Stimulated activated naive CD4-positive, alpha-beta T cell treated with Interleukin-2 at 50 U/mL for 16 hours (primary cell): Measurements from ENCODE around the gene NOBOX.
"Not testable (repeated sequence)": the region's sequence is repeated elsewhere in the genome, so short reads cannot be mapped to it uniquely, and the experiment has no call there.

Experiments
- DNase-seq: peaks from one replicate; lab custom pipeline; 2025; lab: John Stamatoyannopoulos, UW

The NOBOX gene

DNA sequence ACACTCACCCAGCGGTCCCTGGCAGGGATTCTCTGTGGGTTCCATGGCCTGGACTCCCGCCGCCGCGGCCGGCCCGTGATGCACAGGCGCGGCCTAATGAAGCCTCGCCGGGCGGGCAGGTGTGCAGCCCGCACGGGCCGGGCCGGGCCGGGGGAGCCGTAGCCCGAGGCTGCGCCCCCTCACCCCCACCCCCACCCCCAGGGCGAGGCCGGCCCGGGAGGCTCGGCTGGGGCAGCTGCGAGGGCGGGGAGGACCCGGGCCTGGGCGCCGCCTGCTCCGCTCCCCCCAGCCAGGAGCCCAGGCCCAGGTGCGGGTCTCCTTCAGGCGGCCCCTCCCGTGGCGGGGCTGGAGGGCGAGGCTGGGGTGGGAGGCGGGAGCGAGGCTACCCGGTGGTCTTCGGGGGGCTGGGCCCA is at the start of gene NOBOX:
NOBOX (minus strand) TSS at position 45 of the 413 bp plus-strand sequence.
- no peak for DNase-seq

DNA sequence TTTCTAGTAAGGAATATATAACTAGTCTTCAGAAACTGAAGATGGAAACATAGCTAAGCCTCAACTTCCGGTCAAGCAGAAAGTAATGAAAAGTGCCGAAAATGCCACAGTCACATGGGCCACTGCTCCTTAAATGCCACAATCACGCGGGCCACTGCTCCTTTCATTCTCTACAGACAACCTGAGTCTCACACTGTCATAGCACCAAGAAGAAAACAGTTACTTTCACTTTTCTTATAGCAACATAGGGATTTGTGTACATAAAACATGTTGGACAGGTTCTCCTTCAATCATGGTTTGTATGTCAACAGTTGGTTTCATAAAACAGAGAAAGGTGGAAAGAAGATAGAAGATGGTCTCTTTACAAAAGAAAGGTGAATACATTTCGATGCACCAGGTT is 48.6 kb upstream of the NOBOX start:
- no peak for DNase-seq

DNA sequence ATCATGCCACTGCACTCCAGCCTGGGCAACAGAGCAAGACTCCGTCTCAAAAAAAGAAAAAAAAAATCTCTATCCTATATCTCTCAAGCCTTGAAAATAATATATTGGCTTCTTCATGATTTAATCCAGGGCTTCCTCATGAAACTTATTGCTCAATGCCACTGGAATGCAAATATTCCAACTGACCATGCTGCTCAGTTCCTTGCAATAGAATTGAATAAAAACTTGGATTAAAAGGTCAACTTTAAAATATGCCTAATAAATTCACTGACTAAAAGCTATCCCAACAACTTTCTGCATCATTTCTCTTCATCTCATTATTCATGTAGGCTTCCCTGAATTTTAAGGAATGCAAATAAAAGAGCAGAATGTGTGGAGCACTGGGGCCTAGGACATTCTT is 42.1 kb upstream of the NOBOX start:
- no peak for DNase-seq

DNA sequence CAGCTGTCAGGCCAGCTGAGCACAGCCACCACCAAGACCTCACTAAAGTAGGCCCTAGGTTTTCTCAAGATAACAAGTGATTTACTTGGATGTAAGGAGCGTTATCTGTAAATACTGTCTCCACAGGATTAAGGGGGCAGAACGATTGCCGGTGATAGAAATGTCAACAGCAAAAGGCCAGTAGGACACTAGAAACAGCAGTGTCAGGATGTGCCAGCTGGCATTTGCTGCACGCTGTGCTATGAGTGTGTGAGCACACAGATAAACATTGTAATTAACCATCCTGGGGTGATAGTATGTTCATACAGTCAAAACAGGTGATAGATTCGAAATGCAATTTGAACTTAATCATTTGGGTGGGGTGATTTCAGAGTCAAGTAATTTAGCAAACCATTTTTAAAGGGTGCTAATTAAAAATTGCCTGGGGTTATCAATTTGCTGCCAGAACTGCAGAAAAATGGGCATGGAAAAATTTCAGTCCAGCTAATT is 36.3 kb upstream of the NOBOX start:
- DNase-seq = no peak

DNA sequence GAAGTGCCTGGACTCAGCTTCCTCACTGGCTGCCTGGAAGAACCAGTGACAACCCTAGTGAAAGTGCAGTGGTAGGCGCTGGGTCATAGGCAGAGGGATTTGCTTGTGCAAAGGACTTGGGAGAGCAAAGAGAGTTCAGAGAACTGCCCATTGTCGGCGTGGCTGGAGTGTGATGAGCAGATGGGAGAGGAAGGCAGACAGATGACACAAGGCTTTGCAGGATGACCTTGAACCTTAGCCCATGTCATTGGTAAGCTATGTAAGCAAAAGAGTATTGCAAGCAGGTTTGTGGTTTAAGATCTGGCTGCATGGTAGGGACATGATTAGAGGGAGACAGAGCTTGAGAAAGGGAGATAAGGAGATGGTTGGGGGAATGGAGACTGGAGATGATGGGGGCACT is 35.3 kb upstream of the NOBOX start:
- DNase-seq = no peak

DNA sequence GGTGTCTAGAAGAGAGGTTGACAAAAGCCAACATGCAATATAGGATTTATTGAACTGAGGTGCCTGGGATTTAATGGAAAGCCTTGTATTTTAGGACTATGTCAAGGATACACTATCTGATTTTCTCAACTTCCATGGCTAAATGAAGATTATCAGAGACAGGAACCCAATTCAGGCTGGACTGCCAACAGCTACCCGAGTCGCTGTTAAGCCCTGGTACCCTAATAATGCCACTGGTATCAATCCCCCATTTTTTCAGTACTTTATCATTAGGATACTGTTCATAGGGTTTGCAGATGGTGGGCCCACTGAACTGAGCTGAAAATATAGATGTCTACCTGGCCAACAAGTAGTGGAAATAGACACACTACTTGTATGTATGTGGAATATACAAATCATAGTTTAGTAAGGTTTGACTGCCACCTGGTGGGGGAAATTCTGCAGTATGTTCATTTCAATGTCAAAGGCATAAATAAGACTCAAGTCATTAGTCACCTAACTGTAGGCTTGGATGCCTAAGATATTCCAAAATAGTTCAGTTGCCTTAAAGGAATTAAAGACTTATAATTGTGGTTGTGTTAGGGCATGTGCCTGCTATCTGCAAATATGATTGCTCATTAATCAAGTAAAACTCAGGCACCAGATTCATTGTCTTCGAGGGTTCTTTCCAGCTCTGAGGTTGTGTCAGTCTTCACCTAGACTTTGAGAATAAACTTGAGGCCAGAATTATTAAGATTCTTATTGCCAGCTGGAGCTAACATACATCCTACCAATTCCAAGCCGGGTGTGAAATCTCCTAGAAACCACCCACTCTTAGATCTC is 34.1 kb upstream of the NOBOX start:
- DNase-seq = no peak

DNA sequence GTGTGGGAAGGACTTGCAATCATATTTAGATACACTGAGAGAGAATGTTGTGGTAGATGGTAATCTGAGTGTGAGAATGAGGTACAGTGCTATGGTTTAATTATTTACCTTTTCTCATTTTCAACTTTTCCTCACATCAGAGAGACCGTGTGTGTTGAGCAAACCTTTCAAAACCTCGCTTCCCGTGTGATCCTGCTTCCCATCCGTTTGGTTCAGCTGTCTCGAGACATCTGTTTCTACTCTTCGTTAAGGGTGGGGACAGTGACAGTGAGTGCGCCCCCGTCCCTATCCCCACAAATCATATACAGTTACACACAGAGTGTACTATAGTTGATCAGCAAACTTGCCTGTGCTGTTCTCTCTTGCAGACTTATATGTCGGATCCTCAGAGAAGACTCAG is 33.0 kb upstream of the NOBOX start:
- no peak for DNase-seq

DNA sequence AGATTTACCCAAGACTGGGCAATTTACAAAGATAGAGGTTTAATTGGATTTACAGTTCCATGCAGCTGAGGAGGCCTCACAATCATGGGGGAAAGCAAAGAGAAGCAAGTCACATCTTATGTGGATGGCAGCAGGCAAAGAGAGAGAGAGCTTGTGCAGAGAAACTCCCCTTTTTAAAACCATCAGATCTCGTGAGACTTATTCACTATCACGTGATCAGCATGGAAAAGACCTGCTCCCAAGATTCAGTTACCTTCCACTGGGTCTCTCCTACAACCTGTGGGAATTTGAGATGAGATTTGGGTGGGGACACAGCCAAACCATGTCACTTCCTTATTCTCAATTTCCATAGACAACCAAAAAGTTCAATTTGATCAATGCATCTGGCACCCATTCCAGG is 24.9 kb upstream of the NOBOX start:
- no peak for DNase-seq

DNA sequence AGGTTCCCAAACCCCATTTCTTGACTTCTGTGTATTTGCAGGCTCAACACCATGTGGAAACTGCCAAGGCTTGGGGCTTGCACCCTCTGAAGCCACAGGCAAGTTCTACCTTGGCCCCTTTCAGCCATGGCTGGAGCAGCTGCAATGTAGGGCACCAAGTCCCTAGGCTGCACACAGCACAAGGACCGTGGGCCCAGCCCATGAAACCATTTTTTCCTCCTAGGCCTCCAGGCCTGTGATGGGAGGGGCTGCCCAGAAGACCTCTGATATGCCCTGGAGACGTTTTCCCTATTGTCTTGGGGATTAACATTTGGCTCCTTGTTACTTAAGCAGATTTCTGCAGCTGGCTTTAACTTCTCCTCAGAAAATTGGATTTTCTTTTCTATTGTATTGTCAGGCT is 24.0 kb upstream of the NOBOX start:
- DNase-seq = not testable (repeated sequence)

DNA sequence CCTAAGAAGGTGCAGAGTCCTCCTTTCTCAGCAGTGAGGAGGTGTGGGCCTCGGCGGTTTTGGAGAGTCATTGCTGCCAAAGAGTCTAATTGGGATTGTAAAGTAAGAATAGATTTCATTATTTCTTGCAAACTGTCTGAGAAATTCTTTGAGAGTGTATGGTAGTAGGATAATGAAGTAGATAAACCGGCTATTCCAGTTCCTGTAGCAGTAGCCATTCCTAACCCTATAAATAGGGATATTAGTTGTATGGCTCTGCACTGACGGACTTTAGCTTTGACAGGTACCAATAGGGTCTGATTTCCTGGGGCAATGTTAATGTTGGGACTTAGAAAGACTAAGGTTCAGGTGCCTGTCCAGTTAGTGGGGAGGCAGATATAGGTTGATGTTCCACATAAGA is 15.4 kb upstream of the NOBOX start:
- not testable (repeated sequence) for DNase-seq

DNA sequence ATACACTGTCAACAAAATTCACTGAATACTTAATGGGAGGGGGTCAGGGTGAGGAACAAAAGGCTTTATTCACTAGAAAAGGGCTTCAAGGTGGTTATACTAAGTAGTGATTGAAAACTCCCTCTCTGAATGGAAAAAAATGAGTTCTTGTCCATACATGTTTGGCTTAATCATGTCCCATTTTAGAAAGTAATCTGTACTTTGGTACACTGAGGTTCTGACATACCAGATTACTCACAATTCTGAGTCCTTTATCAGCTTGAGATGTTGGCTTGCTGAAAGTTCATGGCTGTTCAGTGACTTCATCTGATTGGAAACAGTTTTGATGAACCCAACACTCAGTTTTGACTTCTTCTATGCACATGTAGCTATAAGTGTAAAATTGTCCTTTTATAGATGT is 12.8 kb upstream of the NOBOX start:
- DNase-seq = no peak

DNA sequence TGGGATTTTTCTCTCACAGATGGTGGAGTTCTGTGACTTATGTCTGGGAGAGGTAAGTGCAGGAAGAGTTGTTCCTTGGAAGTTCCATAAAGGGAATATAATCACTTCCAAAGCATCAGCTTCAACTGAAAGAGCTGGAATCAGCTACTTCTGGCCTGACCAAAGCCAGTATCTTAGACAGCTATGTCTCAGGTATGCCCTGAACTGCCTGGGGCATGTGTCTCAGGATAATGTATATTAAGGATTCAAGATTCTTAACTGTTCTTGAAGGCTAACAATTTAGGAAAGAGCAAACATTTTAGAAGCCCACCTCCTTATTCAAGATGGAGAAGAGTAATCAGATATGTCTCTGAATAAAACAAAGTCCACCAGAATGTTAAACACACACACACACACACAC is 12.4 kb upstream of the NOBOX start:
- DNase-seq = no peak

DNA sequence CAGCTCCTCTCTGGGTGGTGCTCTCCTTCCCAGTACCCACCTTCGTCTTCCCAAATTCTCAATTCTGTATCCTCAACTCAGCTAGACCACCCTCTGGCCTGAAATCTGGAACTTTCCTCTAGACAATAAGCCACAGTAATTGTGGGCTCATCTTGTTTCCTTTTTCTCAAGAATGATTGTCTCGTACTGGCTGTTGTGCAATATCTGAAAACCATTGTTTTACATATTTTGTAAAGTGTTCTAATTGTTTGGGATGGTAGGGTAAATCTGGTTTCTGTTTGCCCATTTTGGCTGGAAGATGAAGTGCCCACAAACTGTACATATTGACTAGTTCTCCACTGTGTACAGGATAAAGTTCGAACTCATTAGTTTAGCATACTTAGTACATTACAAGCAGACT is 11.3 kb upstream of the NOBOX start:
- no peak for DNase-seq

DNA sequence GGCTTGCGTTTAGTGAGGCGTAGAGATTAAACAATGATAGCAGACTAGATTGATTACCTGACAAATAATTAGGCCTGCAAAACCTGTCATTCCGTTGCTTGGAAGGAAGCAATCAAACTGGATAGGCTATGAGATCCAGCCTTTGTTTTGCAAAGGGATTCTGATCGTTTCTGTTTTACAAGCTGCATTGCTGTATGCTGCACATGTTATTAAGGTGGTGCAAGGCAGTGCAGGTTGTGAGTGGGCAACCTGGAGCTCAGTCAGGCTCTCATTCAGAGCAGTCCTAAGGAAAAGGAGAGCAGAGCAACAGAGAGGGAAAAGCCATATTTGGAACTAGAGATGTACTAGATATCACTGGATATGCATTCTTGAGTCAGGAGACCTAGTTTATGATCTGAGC is 6.9 kb upstream of the NOBOX start:
- no peak for DNase-seq

DNA sequence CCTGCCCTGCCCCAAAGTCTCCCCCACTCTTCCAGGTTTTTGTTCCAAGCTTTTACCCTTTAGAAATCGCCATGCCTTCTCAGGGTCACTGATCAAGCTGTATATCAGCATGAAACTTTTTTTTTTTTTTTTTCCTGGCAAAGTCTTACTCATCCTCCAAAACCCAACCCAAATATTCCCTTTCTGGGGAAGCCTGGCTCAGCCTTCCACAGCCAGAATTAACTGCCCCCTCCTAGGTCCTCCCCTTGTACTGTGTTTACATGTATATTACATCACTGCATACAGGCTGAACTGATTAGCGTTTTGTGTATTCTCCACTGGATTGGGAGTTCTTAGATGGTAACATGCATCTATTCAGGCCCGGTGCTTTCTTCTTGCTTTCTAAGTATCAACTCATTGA is 4.6 kb upstream of the NOBOX start:
- DNase-seq = no peak

DNA sequence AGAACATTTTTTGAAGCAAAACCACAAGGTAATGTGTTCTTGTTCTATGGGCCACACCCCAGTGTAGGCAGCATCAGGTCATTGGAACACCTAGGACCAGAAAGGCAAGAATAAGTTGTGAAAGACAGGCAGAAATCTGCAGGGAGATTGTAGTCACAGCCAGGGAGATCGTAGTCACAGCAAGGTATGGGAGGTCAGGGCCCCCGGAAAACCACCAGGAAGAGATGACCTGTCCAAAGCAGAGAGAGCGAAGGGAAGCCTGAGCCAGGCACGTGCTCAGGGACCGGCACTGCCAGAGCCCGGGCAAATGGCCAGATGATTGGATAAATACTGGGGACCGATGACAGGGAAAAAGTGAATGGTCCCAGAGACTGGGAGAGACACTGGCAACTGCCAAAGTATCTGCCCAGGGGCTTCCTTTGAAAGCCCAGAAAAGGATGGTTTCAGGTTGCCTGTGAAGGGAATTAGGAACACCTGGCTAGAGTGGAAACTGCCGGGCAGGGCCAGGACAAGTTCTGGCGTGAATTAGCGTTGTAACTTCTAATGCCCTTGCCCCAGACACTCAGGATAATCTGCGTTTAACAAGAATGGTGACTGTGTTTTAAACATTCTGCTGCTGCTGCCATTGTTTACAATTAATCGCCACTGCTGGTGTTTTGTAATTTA is 3.9 kb upstream of the NOBOX start:
- no peak for DNase-seq

DNA sequence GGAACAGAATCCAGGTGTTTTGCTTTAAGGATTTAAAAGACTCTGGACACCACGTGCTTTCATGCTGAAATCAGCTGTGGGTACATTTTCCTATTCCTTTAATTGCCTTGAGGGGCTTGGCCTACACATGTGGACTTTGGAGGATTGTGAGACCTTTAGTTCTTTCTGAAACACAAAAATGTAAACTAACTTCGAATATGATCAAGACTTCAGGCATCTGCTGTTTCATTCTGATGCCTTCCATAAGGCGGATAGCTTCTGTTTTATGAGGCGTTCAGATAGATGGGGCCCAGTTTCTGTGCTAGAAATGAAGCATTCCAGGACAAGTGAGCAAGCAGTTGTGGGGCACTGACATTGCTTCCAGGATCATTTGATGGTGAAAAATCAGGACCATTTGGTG is 1.5 kb upstream of the NOBOX start:
- no peak for DNase-seq

DNA sequence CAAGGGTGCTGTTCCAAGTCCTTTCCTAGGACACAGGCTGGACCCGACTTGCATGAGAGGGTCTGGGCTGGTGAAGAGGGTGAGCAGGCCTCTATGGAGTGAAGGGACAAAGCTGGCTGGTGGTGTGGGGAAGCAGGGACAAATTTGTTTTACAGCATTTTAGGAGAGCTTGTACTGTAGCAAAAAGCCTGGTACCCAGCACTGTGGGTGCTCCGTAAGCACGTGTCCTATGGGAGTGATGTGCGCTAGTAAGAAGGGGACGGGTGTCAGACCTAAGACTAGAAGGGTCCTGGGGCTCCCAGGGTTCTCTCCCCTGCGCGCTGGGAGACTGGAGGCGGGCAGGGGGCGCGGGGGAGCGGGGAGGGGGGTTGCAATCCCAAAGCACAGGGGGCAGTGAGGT is 391 bp downstream of the NOBOX start:
- DNase-seq = no peak

DNA sequence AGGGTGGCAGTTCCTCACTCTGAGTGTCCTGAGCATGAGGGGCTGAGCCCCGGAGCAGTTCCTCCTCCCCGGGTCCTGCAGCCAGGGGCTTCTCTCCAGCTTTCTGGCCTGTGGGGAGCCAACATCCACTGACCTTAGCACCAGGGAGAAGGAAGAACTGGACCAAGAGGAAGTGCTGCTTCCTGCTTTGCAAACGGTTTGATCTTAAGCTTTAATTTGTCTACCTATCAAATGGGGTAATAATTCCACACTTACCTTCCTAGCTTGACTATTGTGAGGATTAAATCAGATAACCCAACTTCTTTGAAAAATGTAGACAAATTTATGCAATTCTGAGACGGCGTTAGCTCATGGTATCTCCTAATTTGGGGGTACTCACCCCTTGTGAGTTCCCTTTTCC is 2.0 kb downstream of the NOBOX start:
- no peak for DNase-seq

DNA sequence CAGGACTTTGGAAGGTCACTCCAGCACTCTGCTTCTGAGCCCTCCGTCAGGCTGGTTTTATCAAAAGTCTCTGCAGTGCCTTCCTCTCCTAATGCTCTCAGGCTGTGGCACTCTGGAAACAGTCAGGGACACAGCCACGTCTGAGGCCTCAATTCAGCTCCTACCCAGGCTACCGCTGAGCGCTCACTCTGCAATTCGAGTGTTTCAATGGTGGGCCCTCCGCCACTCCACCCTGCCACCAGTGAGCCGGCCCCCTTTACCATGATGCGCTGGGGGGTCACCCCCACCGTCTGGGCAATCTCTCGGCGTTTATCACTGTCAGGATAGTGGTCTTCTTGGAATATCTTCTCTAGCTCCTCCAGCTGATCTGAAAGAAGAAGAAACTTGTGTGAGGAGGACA is 3.5 kb downstream of the NOBOX start:
- DNase-seq = no peak

DNA sequence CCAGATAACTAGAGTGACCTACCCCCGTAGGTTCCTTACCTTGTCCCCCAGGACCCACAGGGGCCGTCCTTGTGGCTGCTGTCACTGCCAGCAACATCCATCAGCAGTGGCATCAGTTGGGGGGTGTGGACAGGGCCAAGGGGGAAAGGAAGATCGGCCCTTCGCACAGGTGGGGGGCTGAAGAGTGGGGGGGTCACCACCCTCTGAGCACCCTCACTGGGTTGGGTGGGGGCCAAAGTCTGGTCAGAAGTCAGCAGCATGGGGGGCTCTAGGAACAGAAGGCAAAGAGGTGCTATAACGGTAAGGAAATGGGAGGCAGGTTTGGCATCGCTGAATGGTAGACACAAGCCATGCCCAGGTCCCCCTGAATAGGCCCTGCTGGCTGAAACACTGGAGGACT is 4.6 kb downstream of the NOBOX start:
- DNase-seq = no peak

DNA sequence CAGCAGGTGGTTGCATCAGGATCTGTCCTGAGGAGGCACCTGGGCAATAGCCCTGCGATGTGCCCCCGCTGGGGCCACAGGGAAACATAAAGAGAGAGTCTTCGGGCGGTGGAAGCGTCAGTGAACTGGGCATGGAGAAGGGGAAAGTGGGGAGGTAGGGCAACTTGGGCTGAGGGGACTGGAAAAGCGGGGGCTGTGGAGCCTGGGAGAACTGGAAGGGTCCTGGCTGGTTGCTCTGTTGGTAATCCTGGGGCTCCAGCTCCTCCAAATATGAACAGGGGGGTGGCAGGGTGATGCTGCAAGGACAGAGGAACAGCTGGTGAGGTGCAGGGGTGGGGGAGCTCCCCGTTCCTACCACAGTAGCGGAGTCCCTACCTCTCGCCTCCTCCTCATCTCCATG is 5.2 kb downstream of the NOBOX start:
- DNase-seq = no peak

DNA sequence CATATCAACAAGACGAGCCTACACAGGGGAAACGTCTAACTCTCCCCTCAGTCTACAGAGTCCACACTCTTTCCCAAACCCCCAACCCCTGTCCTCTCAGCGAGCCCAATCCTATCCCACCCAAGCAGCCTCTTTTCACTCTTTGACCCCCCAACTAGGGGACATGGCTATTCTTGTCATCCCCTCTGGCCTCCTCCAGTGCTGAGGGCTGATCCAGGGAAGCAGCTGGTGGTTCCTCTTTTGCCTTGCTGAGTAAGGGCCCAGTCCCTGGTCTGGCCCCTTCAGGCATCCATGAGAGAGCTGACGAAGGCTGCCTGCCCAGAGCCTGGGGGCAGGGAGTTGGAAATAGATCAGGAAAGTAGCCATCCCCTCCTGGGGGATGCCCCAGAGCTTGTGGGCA is 6.4 kb downstream of the NOBOX start:
- no peak for DNase-seq

DNA sequence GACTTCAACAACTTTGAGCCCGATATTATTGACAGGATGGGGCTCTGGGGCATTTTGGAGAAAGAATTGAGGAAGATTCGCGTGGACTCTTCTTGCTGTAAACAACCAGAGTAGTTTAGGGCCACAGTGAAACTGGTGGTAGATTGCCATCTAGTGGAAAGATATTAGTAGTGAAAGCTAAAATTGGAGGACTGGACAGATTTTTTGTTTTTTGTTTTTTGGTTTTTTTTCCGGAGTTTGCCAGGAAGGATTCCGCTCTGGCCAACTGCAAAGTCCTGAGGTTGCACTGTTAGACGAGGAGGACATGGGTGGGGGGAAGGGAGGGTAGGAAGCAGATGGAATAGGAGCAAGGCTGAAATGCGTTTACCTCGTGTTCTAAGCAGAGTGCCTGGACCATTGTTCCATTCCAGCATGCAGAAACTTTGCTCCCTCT is 11.7 kb downstream of the NOBOX start:
- DNase-seq = no peak
